ENCODE data around the gene PLAU. TPM values are rescaled to one million over a fixed set of nuclear protein-coding genes. Genes with fewer than 3 reads are reported as not detected.

PLAU gene
- total and polyA plus RNA-seq, 2 donors (not counting 1 experiment from before 2014, with no cell fraction given) = 93.6 to 98.9 TPM

- Histone ChIP-seq H2AFZ (ENCODE audit: low read length) (peak overlapping the region; percentile 31), H3K4me1 (ENCODE audit: control insufficient read depth, extremely low read depth, insufficient read depth, low read length) (no peaks in the 10 kb centered on the region), H3K4me3 (replicated peaks in 1 of 4; ENCODE audit: control extremely low read depth in 1 of 4, insufficient read depth in 1 of 4, low read depth in 3 of 4, low read length in 4 of 4) (no peak overlapping the region), H3K27ac (ENCODE audit: insufficient read depth, low read length) (no peak overlapping the region), H3K36me3 (ENCODE audit: control insufficient read depth, insufficient read depth, low read length) (no peaks in the 10 kb centered on the region), H3K27me3 (ENCODE audit: control insufficient read depth, insufficient read depth, low read length) (no peaks in the 10 kb centered on the region), H3K9ac (ENCODE audit: insufficient read depth, low read length) (no peak overlapping the region), H3K79me2 (ENCODE audit: control insufficient read depth, insufficient read depth, low read length) (no peaks in the 10 kb centered on the region), H4K20me1 (ENCODE audit: control insufficient read depth, extremely low read depth, insufficient read depth, low read length) (no peaks in the 10 kb centered on the region), H3K4me2 (ENCODE audit: extremely low read depth, insufficient read depth, low read length) (no peak overlapping the region), H3K9me3 (ENCODE audit: control insufficient read depth, insufficient read depth, low read depth, low read length) (no peaks in the 10 kb centered on the region)
- TF ChIP-seq EZH2 (IDR thresholded peaks at IDR 0.05; ENCODE audit: low read length, missing control alignments) = no peak
- TF ChIP-seq CTCF (conservative IDR thresholded peaks at IDR 0.05 in 1 of 2, IDR thresholded peaks at IDR 0.05 in 1 of 2; ENCODE audit: low read depth in 1 of 2, low read length in 2 of 2) = no peak
- no peak for DNase-seq (ENCODE audit: low read depth in 2 of 2)
These were observed 39.4 kb downstream of the PLAU start for GRCh38 chr10:73950155-73950948.

GRCh38 chr10:73953665-73954064, 42.7 kb downstream of the PLAU start:
- H2AFZ ChIP-seq (ENCODE audit: low read length) = no peak overlapping the region

GRCh38 chr10:73954737-73955136, 43.8 kb downstream of the PLAU start:
- H3K4me2 ChIP-seq (ENCODE audit: extremely low read depth, insufficient read depth, low read length) = no peak overlapping the region
- no peak for TF ChIP-seq CTCF (conservative IDR thresholded peaks at IDR 0.05 in 1 of 2, IDR thresholded peaks at IDR 0.05 in 1 of 2; ENCODE audit: low read depth in 1 of 2, low read length in 2 of 2)
- TF ChIP-seq EZH2 (IDR thresholded peaks at IDR 0.05; ENCODE audit: low read length, missing control alignments) = no peak
- no peak overlapping the region for H3K27ac ChIP-seq (ENCODE audit: insufficient read depth, low read length)
- no peaks in the 10 kb centered on the region for H4K20me1 ChIP-seq (ENCODE audit: control insufficient read depth, extremely low read depth, insufficient read depth, low read length)
- H2AFZ ChIP-seq (ENCODE audit: low read length) = no peak overlapping the region
- no peak for DNase-seq (ENCODE audit: low read depth in 2 of 2)
- H3K4me1 ChIP-seq (ENCODE audit: control insufficient read depth, extremely low read depth, insufficient read depth, low read length) = peaks cover 9% of the 10 kb centered on the region
- no peaks in the 10 kb centered on the region for H3K9me3 ChIP-seq (ENCODE audit: control insufficient read depth, insufficient read depth, low read depth, low read length)
- H3K27me3 ChIP-seq (ENCODE audit: control insufficient read depth, insufficient read depth, low read length) = no peaks in the 10 kb centered on the region
- H3K36me3 ChIP-seq (ENCODE audit: control insufficient read depth, insufficient read depth, low read length) = no peaks in the 10 kb centered on the region
- no peaks in the 10 kb centered on the region for H3K79me2 ChIP-seq (ENCODE audit: control insufficient read depth, insufficient read depth, low read length)
- H3K9ac ChIP-seq (ENCODE audit: insufficient read depth, low read length) = no peak overlapping the region
- H3K4me3 ChIP-seq (replicated peaks in 1 of 4; ENCODE audit: control extremely low read depth in 1 of 4, insufficient read depth in 1 of 4, low read depth in 3 of 4, low read length in 4 of 4) = no peak overlapping the region

More at GRCh38 chr10:73953665-73954064, 42.7 kb downstream of the PLAU start:
- no peaks in the 10 kb centered on the region for H4K20me1 ChIP-seq (ENCODE audit: control insufficient read depth, extremely low read depth, insufficient read depth, low read length)
- peaks cover 9% of the 10 kb centered on the region for H3K4me1 ChIP-seq (ENCODE audit: control insufficient read depth, extremely low read depth, insufficient read depth, low read length)
- no peak overlapping the region for H3K9ac ChIP-seq (ENCODE audit: insufficient read depth, low read length)
- H3K79me2 ChIP-seq (ENCODE audit: control insufficient read depth, insufficient read depth, low read length) = no peaks in the 10 kb centered on the region
- no peak overlapping the region for H3K27ac ChIP-seq (ENCODE audit: insufficient read depth, low read length)
- no peaks in the 10 kb centered on the region for H3K27me3 ChIP-seq (ENCODE audit: control insufficient read depth, insufficient read depth, low read length)
- TF ChIP-seq EZH2 (IDR thresholded peaks at IDR 0.05; ENCODE audit: low read length, missing control alignments) = no peak
- no peak for TF ChIP-seq CTCF (conservative IDR thresholded peaks at IDR 0.05 in 1 of 2, IDR thresholded peaks at IDR 0.05 in 1 of 2; ENCODE audit: low read depth in 1 of 2, low read length in 2 of 2)
- no peaks in the 10 kb centered on the region for H3K36me3 ChIP-seq (ENCODE audit: control insufficient read depth, insufficient read depth, low read length)
- no peak overlapping the region for H3K4me2 ChIP-seq (ENCODE audit: extremely low read depth, insufficient read depth, low read length)
- no peak overlapping the region for H3K4me3 ChIP-seq (replicated peaks in 1 of 4; ENCODE audit: control extremely low read depth in 1 of 4, insufficient read depth in 1 of 4, low read depth in 3 of 4, low read length in 4 of 4)
- peak; percentile 73 to 93 for DNase-seq (ENCODE audit: low read depth in 2 of 2)
- no peaks in the 10 kb centered on the region for H3K9me3 ChIP-seq (ENCODE audit: control insufficient read depth, insufficient read depth, low read depth, low read length)
